H1 (cell line): Measurements from ENCODE around the gene PSMB4. TPM values are rescaled to one million over a fixed set of nuclear protein-coding genes. Genes with fewer than 3 reads are reported as not detected.
"Not testable (repeated sequence)": the region's sequence is repeated elsewhere in the genome, so short reads cannot be mapped to it uniquely, and the experiment has no call there.

Experiments
- CTCF ChIA-PET: fragments of 300-600 bp; sonication (Branson Sonifier 250); formaldehyde crosslinking; loops from one replicate; lab custom pipeline; 2021; ENCODE audit not compliant: partially characterized antibody; lab: Charles Lee
- POLR2A ChIA-PET: fragments of 300-600 bp; sonication (Branson Sonifier 250); formaldehyde crosslinking; loops from one replicate; lab custom pipeline; 2021; ENCODE audit warnings: inconsistent platforms; ENCODE audit not compliant: partially characterized antibody; lab: Charles Lee
- DNase-seq, 2 experiments: peaks; one replicate each; pipeline versions ENCODE4 v3.0.0 to v3.0.0-alpha.2; 2010 to 2022; ENCODE audit warnings: low spot score in 2 of 2, low read depth in 1 of 2, mixed read lengths in 1 of 2
- FAIRE-seq: peaks from 2 replicates; lab custom pipeline; 2011; peaks lifted over from hg19 to GRCh38; lab: Jason Lieb, UNC
- H2AFZ ChIP-seq: 2 replicates; pipeline ENCODE4 v1.8.1; 2012; ENCODE audit warnings: low read length, inconsistent platforms
- H2AK5ac ChIP-seq: 2 replicates; pipeline ENCODE4 v1.6.1; 2013; ENCODE audit warnings: low read depth, low read length
- H2BK120ac ChIP-seq: replicated peaks from 2 replicates; pipeline ENCODE3; 2013; ENCODE audit warnings: low read depth, low read length, inconsistent platforms
- H2BK12ac ChIP-seq: 2 replicates; pipeline ENCODE4 v1.6.1; 2013; ENCODE audit warnings: low read depth, low read length
- H2BK15ac ChIP-seq: 2 replicates; pipeline ENCODE4 v1.6.1; 2013; ENCODE audit warnings: low read length
- H2BK20ac ChIP-seq: 2 replicates; pipeline ENCODE4 v1.6.1; 2013; ENCODE audit warnings: low read length
- H2BK5ac ChIP-seq: 2 replicates; pipeline ENCODE4 v1.6.1; 2013; ENCODE audit warnings: low read depth, low read length
- H3K14ac ChIP-seq: 2 replicates; pipeline ENCODE4 v1.6.1; 2013; ENCODE audit warnings: inconsistent platforms; ENCODE audit not compliant: insufficient read length
- H3K18ac ChIP-seq: 2 replicates; pipeline ENCODE4 v1.6.1; 2013; ENCODE audit warnings: low read length; ENCODE audit errors: extremely low read depth
- H3K23ac ChIP-seq: 2 replicates; pipeline ENCODE4 v1.6.1; 2013; ENCODE audit warnings: inconsistent platforms; ENCODE audit not compliant: insufficient read length
- H3K23me2 ChIP-seq: 2 replicates; pipeline ENCODE4 v1.6.1; 2013; ENCODE audit warnings: low read depth, low read length
- H3K27ac ChIP-seq: 2 replicates; pipeline ENCODE4 v1.6.1; 2011; ENCODE audit warnings: low read depth, low read length, inconsistent platforms
- H3K27me3 ChIP-seq, 4 experiments: replicated peaks in 1 of 4; 1 replicate in 1 of 4; 2 replicates in 3 of 4; pipeline versions ENCODE4 v1.6.1 to v1.8.1; 2011 to 2013; ENCODE audit warnings: low read length in 3 of 4, mild to moderate bottlenecking in 3 of 4, inconsistent platforms in 2 of 4, mixed read lengths in 2 of 4, moderate library complexity in 1 of 4; ENCODE audit not compliant: control insufficient read depth in 3 of 4, insufficient read depth in 3 of 4; ENCODE audit errors: extremely low read depth in 1 of 4
- H3K36me3 ChIP-seq, 4 experiments: 2 replicates each; pipeline versions ENCODE4 v1.6.1 to v1.8.1; 2011 to 2013; ENCODE audit warnings: mild to moderate bottlenecking in 4 of 4, low read length in 3 of 4, moderate library complexity in 2 of 4, control low read depth in 1 of 4, inconsistent platforms in 1 of 4; ENCODE audit not compliant: insufficient read depth in 4 of 4, control insufficient read depth in 2 of 4
- H3K4ac ChIP-seq: replicated peaks from 2 replicates; pipeline ENCODE3; 2013; ENCODE audit warnings: low read length, low read depth, mixed read lengths, inconsistent platforms; ENCODE audit not compliant: insufficient read length
- H3K4me1 ChIP-seq, 4 experiments: replicated peaks in 1 of 4; 1 replicate in 1 of 4; 2 replicates in 3 of 4; pipeline versions ENCODE4 v1.6.1 to v1.8.1; 2011 to 2013; ENCODE audit warnings: low read length in 3 of 4, inconsistent platforms in 2 of 4, mixed read lengths in 1 of 4; ENCODE audit not compliant: insufficient read depth in 4 of 4, control insufficient read depth in 3 of 4
- H3K4me2 ChIP-seq, 2 experiments: 2 replicates each; pipeline versions ENCODE4 v1.6.1 to v1.8.1; 2011 to 2013; ENCODE audit warnings: low read depth in 2 of 2, low read length in 2 of 2, control low read depth in 1 of 2, inconsistent platforms in 1 of 2, mild to moderate bottlenecking in 1 of 2; ENCODE audit not compliant: insufficient read depth in 1 of 2
- H3K4me3 ChIP-seq, 4 experiments: fragments of 200-600, 300-600 bp in 1 of 4; sonication (generic), shearing (Covaris generic), sonication (Bioruptor Twin) in 1 of 4; 2 replicates each; pipeline versions ENCODE4 v1.5.1 to v1.8.1; 2011 to 2016; ENCODE audit warnings: low read length in 4 of 4, low read depth in 3 of 4, control low read depth in 2 of 4, inconsistent platforms in 2 of 4, mild to moderate bottlenecking in 2 of 4, mixed read lengths in 1 of 4, moderate library complexity in 1 of 4; ENCODE audit not compliant: insufficient read depth in 2 of 4; ENCODE audit errors: extremely low read depth in 1 of 4
- H3K56ac ChIP-seq: replicated peaks from 2 replicates; pipeline ENCODE3; 2013; ENCODE audit warnings: low read depth, mild to moderate bottlenecking, mixed read lengths, low read length, inconsistent platforms; ENCODE audit not compliant: insufficient read length
- H3K79me1 ChIP-seq: 2 replicates; pipeline ENCODE4 v1.6.1; 2013; ENCODE audit warnings: low read depth, low read length, control low read depth
- H3K79me2 ChIP-seq, 2 experiments: 2 replicates each; pipeline versions ENCODE4 v1.6.1 to v1.8.1; 2012 to 2013; ENCODE audit warnings: low read length in 2 of 2, mild to moderate bottlenecking in 2 of 2, inconsistent platforms in 1 of 2; ENCODE audit not compliant: insufficient read depth in 2 of 2, control insufficient read depth in 1 of 2
- H3K9ac ChIP-seq, 4 experiments: replicated peaks in 1 of 4; 1 replicate in 1 of 4; 2 replicates in 3 of 4; pipeline versions ENCODE4 v1.6.1 to v1.8.1; 2011 to 2013; ENCODE audit warnings: low read depth in 3 of 4, low read length in 3 of 4, control low read depth in 2 of 4, mild to moderate bottlenecking in 2 of 4, moderate library complexity in 2 of 4, inconsistent platforms in 1 of 4; ENCODE audit errors: extremely low read depth in 1 of 4
- H3K9me3 ChIP-seq, 2 experiments: 2 replicates each; pipeline versions ENCODE4 v1.6.1 to v1.8.1; 2012 to 2013; ENCODE audit warnings: mild to moderate bottlenecking in 2 of 2, moderate library complexity in 2 of 2, control low read depth in 1 of 2, inconsistent platforms in 1 of 2, low read depth in 1 of 2, low read length in 1 of 2, mixed read lengths in 1 of 2; ENCODE audit not compliant: insufficient read depth in 2 of 2
- H4K20me1 ChIP-seq, 2 experiments: replicated peaks in 1 of 2; 2 replicates each; pipeline versions ENCODE3 to v1.8.1; 2011 to 2013; ENCODE audit warnings: inconsistent platforms in 2 of 2, low read length in 2 of 2, mild to moderate bottlenecking in 1 of 2; ENCODE audit not compliant: insufficient read depth in 2 of 2, control insufficient read depth in 1 of 2
- H4K5ac ChIP-seq: 2 replicates; pipeline ENCODE4 v1.6.1; 2013; ENCODE audit warnings: low read length, low read depth, mixed read lengths, inconsistent platforms; ENCODE audit not compliant: insufficient read length
- H4K8ac ChIP-seq: 2 replicates; pipeline ENCODE4 v1.8.0; 2013; ENCODE audit warnings: mild to moderate bottlenecking, moderate library complexity, low read length, inconsistent platforms; ENCODE audit not compliant: insufficient read depth; ENCODE audit errors: extremely low read depth
- H4K91ac ChIP-seq: replicated peaks from 2 replicates; pipeline ENCODE3; 2013; ENCODE audit warnings: low read length, mixed read lengths, inconsistent platforms; ENCODE audit not compliant: insufficient read length
- WGBS, 2 experiments: shearing (Covaris generic) in 1 of 2; methylation state at CpG; one replicate each; pipeline versions ENCODE4 v1.1.6 to v1.1.7; 2013 to 2015; ENCODE audit warnings: low lambda C conversion rate in 2 of 2, mixed read lengths in 2 of 2, inconsistent platforms in 1 of 2, low coverage in 1 of 2, missing lambda C conversion rate in 1 of 2; ENCODE audit not compliant: insufficient replicate concordance in 2 of 2, insufficient coverage in 1 of 2, insufficient read length in 1 of 2; ENCODE audit errors: extremely low coverage in 1 of 2, missing lambda C conversion rate in 1 of 2; 5-methylcytosine and 5-hydroxymethylcytosine counted together
- polyA plus RNA-seq, 7 experiments: library from polyadenylated mRNA; depleted of rRNA in 3 of 7; stranded (reverse) in 5 of 7; unstranded in 2 of 7; fragments of >200 nt in 5 of 7; fragments of 200-250 nt in 2 of 7; gene quantifications; 1 replicate in 5 of 7; 2 replicates in 1 of 7; 4 replicates in 1 of 7; pipeline versions ENCODE4 v1.2.1 to v1.2.3, GENCODE V29; 2011 to 2013; ENCODE audit warnings: missing spikeins in 2 of 7, mixed read lengths in 2 of 7
- total RNA-seq: library from RNA; stranded (reverse); fragmentation: NEBNext Ultra II Directional; extraction: Animal tissue kit (Norgen Biotek cat#: 25700); gene quantifications from 2 replicates; pipeline ENCODE4 v1.2.1, GENCODE V29; 2021

PSMB4 gene
- total and polyA plus RNA-seq, 2 of the 8 experiments (the other 6 are each of a cell fraction or from before 2014, with no cell fraction given), result 430 to 1,098 TPM

- not testable (repeated sequence) for H3K27me3 ChIP-seq, H3K14ac ChIP-seq, DNase-seq, H4K91ac ChIP-seq, H2AK5ac ChIP-seq, H3K27ac ChIP-seq, H3K4ac ChIP-seq, H3K4me3 ChIP-seq, H2BK15ac ChIP-seq, H3K23me2 ChIP-seq, H3K4me2 ChIP-seq, H2BK5ac ChIP-seq, H4K5ac ChIP-seq, H3K23ac ChIP-seq, H3K79me1 ChIP-seq, H3K18ac ChIP-seq, H2AFZ ChIP-seq, H3K9ac ChIP-seq, H3K56ac ChIP-seq, H2BK20ac ChIP-seq, H3K4me1 ChIP-seq, H4K20me1 ChIP-seq, H2BK12ac ChIP-seq, FAIRE-seq, H3K9me3 ChIP-seq, H4K8ac ChIP-seq, H2BK120ac ChIP-seq
- CTCF ChIA-PET, result interaction anchor here (1.0 to 1.2 kb wide), 2 partner anchors 11 to 12 kb away, joined by 3 read pairs; no protein-coding TSS in a partner anchor
- peaks cover 6 to 16% (median 15%) of the 10 kb centered on the region in 4 experiments; a peak in 6 of 8 replicates for H3K36me3 ChIP-seq
- WGBS, 2 experiments, result 97% methylated on average over 5 of the region's 5 CpGs; no CpG with 5 or more reads in 1 of the 2 experiments
- POLR2A ChIA-PET, result interaction anchor here (0.8 to 1.5 kb wide), 3 partner anchors 14 to 48 kb away, joined by 3 read pairs; no protein-coding TSS in a partner anchor
- H3K79me2 ChIP-seq, result peaks cover 0 to 83% of the 10 kb centered on the region in 2 experiments; a peak in 2 of 4 replicates
Measured at GRCh38 chr1:151433827-151434226, 34.5 kb downstream of the PSMB4 start.
